Cardiac atrium fibroblast (primary cell): ENCODE data around the gene RAPGEF4. TPM values are rescaled to one million over a fixed set of nuclear protein-coding genes. Genes with fewer than 3 reads are reported as not detected.

Experiments used
- total RNA-seq: library from RNA; depleted of rRNA; stranded (reverse); fragments of >200 nt; gene quantifications from 2 replicates; pipeline ENCODE4 v1.2.3, GENCODE V29; 2015

RAPGEF4 gene
- total RNA-seq: 11.0 and 20.6 TPM in 2 replicates

DNA sequence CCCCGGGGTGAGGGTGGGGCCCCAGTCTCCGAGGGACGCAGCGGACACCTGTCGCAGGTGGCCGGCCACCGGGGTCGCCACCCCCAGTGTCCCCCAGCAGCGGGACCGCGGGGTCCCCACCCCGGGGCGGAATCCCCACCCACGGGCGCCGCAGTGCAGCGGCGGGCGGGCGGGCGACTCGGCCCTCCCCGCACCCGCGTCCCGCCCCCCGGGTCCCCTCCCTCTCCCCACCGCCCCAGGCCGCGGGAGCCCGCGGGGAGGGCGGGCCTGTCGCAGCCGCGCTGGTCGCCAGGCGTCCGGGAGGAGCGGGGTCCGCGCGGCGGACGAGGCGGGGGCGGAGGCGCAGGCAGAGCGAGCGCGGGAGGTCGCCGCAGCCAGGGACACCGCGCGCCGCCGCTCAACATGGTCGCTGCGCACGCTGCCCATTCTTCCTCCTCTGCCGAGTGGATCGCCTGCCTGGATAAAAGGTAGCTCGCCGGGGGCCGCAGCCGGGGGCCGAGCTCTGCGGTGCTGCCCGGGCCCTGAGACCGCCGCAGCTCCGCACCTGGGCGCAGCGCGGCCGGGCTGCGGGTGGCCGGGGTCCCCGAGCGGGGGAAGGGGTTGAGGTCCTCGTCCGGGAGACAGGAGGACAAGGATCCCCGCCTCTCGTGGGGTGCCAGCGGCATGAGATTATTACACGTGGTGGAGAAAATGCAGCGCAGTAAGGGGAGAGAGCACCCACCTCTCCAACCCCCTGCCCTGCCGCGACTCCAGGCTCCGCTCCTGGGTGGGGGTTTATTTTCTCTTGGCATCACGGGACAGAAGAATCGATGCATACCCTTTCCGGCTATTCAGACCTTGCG is at the start of gene RAPGEF4:
TSS of gene RAPGEF4 (plus strand) at position 264 of the 842 bp plus-strand sequence. CDS start at position 403, 139 bp downstream.

DNA sequence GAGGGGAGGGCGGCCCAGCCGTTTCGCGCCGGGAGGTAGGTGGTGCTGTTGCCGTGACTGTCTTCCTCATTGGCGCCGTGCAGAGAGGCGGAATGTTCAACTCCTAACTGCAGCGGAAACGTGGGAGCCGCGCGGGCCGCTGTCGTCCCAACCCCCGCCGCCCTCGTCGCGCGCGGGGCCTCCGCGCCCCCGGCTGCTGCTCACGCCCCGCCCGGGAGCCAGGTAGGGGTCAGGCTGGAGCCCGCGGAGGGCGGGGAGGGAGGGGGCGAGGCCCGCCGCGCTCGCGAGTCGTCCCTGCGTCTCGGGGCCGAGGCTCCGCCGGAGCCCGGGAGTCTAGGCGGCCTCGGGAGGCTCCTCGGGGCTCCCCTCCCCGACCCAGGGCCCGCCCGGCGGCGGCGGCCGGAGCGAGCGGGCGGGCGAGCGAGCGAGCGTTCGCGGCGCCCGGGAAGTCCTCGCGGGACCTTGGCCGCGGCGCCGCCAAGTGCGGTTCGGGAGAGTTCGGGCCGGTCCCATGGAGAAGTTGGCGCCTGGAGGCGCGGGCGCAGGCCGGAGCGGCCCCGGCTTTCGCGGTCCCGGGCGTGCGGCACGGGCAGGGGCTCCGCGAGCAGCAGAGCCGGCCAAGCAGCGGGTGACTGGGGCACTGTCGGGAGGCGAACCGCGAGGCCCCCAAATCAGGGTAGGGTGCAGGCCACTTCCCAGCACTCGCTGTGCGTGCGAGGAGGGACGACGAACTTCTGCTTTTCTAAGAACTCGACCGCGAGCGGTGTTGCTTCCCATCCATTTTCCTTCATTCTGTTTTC is 340.3 kb downstream of the RAPGEF4 start, which contains the start of gene MAP3K20:
TSS of gene MAP3K20 (plus strand) at position 66 of the 800 bp plus-strand sequence. CDS start 15,186 bp downstream, outside the sequence.

Other genes with a start within 250 kb of the RAPGEF4 start
- 34.7 and 48.4 TPM in 2 replicates for gene PDK1, start 179.8 kb upstream of the RAPGEF4 start, total RNA-seq